Stimulated activated CD8-positive, alpha-beta memory T cell treated with anti-CD3 and anti-CD28 coated beads, Interleukin-15, amount 100 ng/mL, for 4 hours (primary cell): ENCODE results near the gene MRPL36.
"Not testable (repeated sequence)": the region's sequence is repeated elsewhere in the genome, so short reads cannot be mapped to it uniquely, and the experiment has no call there.

Experiments
- DNase-seq, 2 donors: peaks; one replicate each; pipeline ENCODE4 v3.0.0-alpha.2; 2020; ENCODE audit warnings: low read depth in 2 of 2

The MRPL36 gene

GRCh38 chr5:1796371-1797102 is 3.1 kb downstream of the MRPL36 start:
- no peak for DNase-seq

- DNase-seq = no peak
These were observed 3.7 kb downstream of the MRPL36 start for GRCh38 chr5:1795931-1796330.

GRCh38 chr5:1795506-1795905 is 4.1 kb downstream of the MRPL36 start:
- no peak for DNase-seq

- DNase-seq = no peak
These were observed 4.7 kb downstream of the MRPL36 start for GRCh38 chr5:1794901-1795290.

- no peak for DNase-seq
These were observed 5.4 kb downstream of the MRPL36 start for GRCh38 chr5:1793966-1794900.

GRCh38 chr5:1793301-1793740 is 6.3 kb downstream of the MRPL36 start:
- no peak for DNase-seq

- peak; percentile 42 to 59 for DNase-seq
These were observed 6.8 kb downstream of the MRPL36 start for GRCh38 chr5:1792842-1793266.

- DNase-seq = no peak
These were observed 8.5 kb downstream of the MRPL36 start for GRCh38 chr5:1791176-1791575.

- DNase-seq = no peak
These were observed 9.7 kb downstream of the MRPL36 start for GRCh38 chr5:1789834-1790471.

GRCh38 chr5:1789438-1789833 is 10.2 kb downstream of the MRPL36 start:
- DNase-seq = not testable (repeated sequence)

- DNase-seq = no peak
These were observed 10.8 kb downstream of the MRPL36 start for GRCh38 chr5:1788828-1789227.

- no peak for DNase-seq
These were observed 11.4 kb downstream of the MRPL36 start for GRCh38 chr5:1788200-1788599.

GRCh38 chr5:1787472-1788047 is 12.1 kb downstream of the MRPL36 start:
- DNase-seq = no peak

GRCh38 chr5:1786621-1787471 is 12.8 kb downstream of the MRPL36 start:
- DNase-seq = no peak

- no peak for DNase-seq
These were observed 13.7 kb downstream of the MRPL36 start for GRCh38 chr5:1785984-1786383.

- DNase-seq = no peak
These were observed 14.6 kb downstream of the MRPL36 start for GRCh38 chr5:1785062-1785461.

GRCh38 chr5:1784197-1785050 is 15.2 kb downstream of the MRPL36 start:
- no peak for DNase-seq

- no peak for DNase-seq
These were observed 16.5 kb downstream of the MRPL36 start for GRCh38 chr5:1783216-1783554.

- DNase-seq = no peak
These were observed 17.0 kb downstream of the MRPL36 start for GRCh38 chr5:1782385-1783215.
